NCI-H1092 (cell line): Measurements from ENCODE around the gene MCMBP.
A peak's percentile ranks its signal among the peaks of the same experiment; 100 is the strongest.
"Not testable (repeated sequence)": the region's sequence is repeated elsewhere in the genome, so short reads cannot be mapped to it uniquely, and the experiment has no call there.

Experiments
- DNase-seq: peaks from one replicate; lab custom pipeline; 2025; lab: John Stamatoyannopoulos, UW

The MCMBP gene

GRCh38 chr10:119829429-119829828 lies 43.2 kb downstream of the MCMBP start:
- no peak for DNase-seq

- no peak for DNase-seq
These were observed 45.2 kb downstream of the MCMBP start for GRCh38 chr10:119827430-119827829.

GRCh38 chr10:119826771-119827170 lies 45.9 kb downstream of the MCMBP start:
- no peak for DNase-seq

- DNase-seq: no peak
These were observed 48.3 kb downstream of the MCMBP start for GRCh38 chr10:119824299-119824698.

- DNase-seq: no peak
These were observed 51.5 kb downstream of the MCMBP start for GRCh38 chr10:119821182-119821581.

- no peak for DNase-seq
These were observed 53.8 kb downstream of the MCMBP start for GRCh38 chr10:119818889-119819270.

- DNase-seq: no peak
These were observed 54.4 kb downstream of the MCMBP start for GRCh38 chr10:119817991-119818888.

- no peak for DNase-seq
These were observed 57.0 kb downstream of the MCMBP start for GRCh38 chr10:119815671-119816070.

GRCh38 chr10:119812684-119813083 lies 60.0 kb downstream of the MCMBP start:
- DNase-seq: peak; percentile 22

- DNase-seq: no peak
These were observed 61.5 kb downstream of the MCMBP start for GRCh38 chr10:119811122-119811521.

- no peak for DNase-seq
These were observed 64.5 kb downstream of the MCMBP start for GRCh38 chr10:119807960-119808697.

- DNase-seq: no peak
These were observed 66.1 kb downstream of the MCMBP start for GRCh38 chr10:119806334-119807130.

- DNase-seq: no peak
These were observed 66.9 kb downstream of the MCMBP start for GRCh38 chr10:119805702-119806230.

GRCh38 chr10:119803264-119803663 lies 69.4 kb downstream of the MCMBP start:
- no peak for DNase-seq

- no peak for DNase-seq
These were observed 70.6 kb downstream of the MCMBP start for GRCh38 chr10:119801998-119802538.

- no peak for DNase-seq
These were observed 71.5 kb downstream of the MCMBP start for GRCh38 chr10:119801176-119801575.

GRCh38 chr10:119796039-119796438 lies 76.6 kb downstream of the MCMBP start:
- no peak for DNase-seq

GRCh38 chr10:119795101-119795500 lies 77.5 kb downstream of the MCMBP start:
- DNase-seq: not testable (repeated sequence)

- DNase-seq: no peak
These were observed 86.4 kb downstream of the MCMBP start for GRCh38 chr10:119786117-119786769.

- peak; percentile 9 for DNase-seq
These were observed 88.1 kb downstream of the MCMBP start for GRCh38 chr10:119784340-119785067.

GRCh38 chr10:119783665-119784027 lies 89.0 kb downstream of the MCMBP start:
- DNase-seq: no peak
